ENCODE data around the gene HNRNPA1L2.

HNRNPA1L2 gene

GRCh38 chr13:52638666-52639328, 3.4 kb upstream of the HNRNPA1L2 start:
- DNase-seq (ENCODE audit: extremely low spot score) = no peak
- no peak for TF ChIP-seq ZNF384 (IDR thresholded peaks at IDR 0.05)
- no peak for TF ChIP-seq SP1 (IDR thresholded peaks at IDR 0.05)
- no peak for TF ChIP-seq HDGF (IDR thresholded peaks at IDR 0.05; ENCODE audit: borderline replicate concordance)
- no peak for TF ChIP-seq L3MBTL2 (conservative IDR thresholded peaks at IDR 0.05)
- TF ChIP-seq BHLHE40 (IDR thresholded peaks at IDR 0.05; ENCODE audit: borderline replicate concordance) = no peak
- TF ChIP-seq CTBP1 (IDR thresholded peaks at IDR 0.05; ENCODE audit: borderline replicate concordance) = no peak
- TF ChIP-seq SUZ12 (IDR thresholded peaks at IDR 0.05) = no peak
- no peak for TF ChIP-seq TARDBP (IDR thresholded peaks at IDR 0.05)
- TF ChIP-seq ARNT (IDR thresholded peaks at IDR 0.05) = no peak
- TF ChIP-seq FOXK2 (IDR thresholded peaks at IDR 0.05) = no peak
- TF ChIP-seq PKNOX1 (IDR thresholded peaks at IDR 0.05) = no peak
- no peak for TF ChIP-seq LEF1 (IDR thresholded peaks at IDR 0.05; ENCODE audit: borderline replicate concordance)
- no peak for TF ChIP-seq FOXM1 (IDR thresholded peaks at IDR 0.05; ENCODE audit: borderline replicate concordance)
- no peak for TF ChIP-seq ELF4 (IDR thresholded peaks at IDR 0.05)
- TF ChIP-seq FOXA1 (IDR thresholded peaks at IDR 0.05) = no peak
- ChIA-PET POLR2A (no interaction called here), CTCF (interaction anchor here (0.6 to 0.7 kb wide), 2 partner anchors 157 to 166 kb away, joined by 3 to 8 read pairs; no protein-coding TSS in a partner anchor)

GRCh38 chr13:52644108-52644507, 1.9 kb downstream of the HNRNPA1L2 start:
- ChIA-PET CTCF (no interaction called here), POLR2A (interaction anchor here (1.1 kb wide), 1 partner anchor 9 kb away, joined by 5 read pairs; the partner anchor contains the start of gene SUGT1)
- no peak for TF ChIP-seq L3MBTL2 (conservative IDR thresholded peaks at IDR 0.05)
- no peak for TF ChIP-seq ARNT (IDR thresholded peaks at IDR 0.05)
- no peak for TF ChIP-seq PKNOX1 (IDR thresholded peaks at IDR 0.05)
- TF ChIP-seq SUZ12 (IDR thresholded peaks at IDR 0.05) = no peak
- TF ChIP-seq TARDBP (IDR thresholded peaks at IDR 0.05) = no peak
- no peak for TF ChIP-seq FOXA1 (IDR thresholded peaks at IDR 0.05)
- TF ChIP-seq NFRKB (IDR thresholded peaks at IDR 0.05) = no peak
- TF ChIP-seq CTBP1 (IDR thresholded peaks at IDR 0.05; ENCODE audit: borderline replicate concordance) = no peak
- TF ChIP-seq FOXM1 (IDR thresholded peaks at IDR 0.05; ENCODE audit: borderline replicate concordance) = no peak
- TF ChIP-seq ZNF384 (IDR thresholded peaks at IDR 0.05) = no peak
- no peak for TF ChIP-seq LEF1 (IDR thresholded peaks at IDR 0.05; ENCODE audit: borderline replicate concordance)
- TF ChIP-seq ELF4 (IDR thresholded peaks at IDR 0.05) = no peak
- no peak for TF ChIP-seq SP1 (IDR thresholded peaks at IDR 0.05)
- no peak for TF ChIP-seq BHLHE40 (IDR thresholded peaks at IDR 0.05; ENCODE audit: borderline replicate concordance)
- TF ChIP-seq FOXK2 (IDR thresholded peaks at IDR 0.05) = no peak
- no peak for TF ChIP-seq HDGF (IDR thresholded peaks at IDR 0.05; ENCODE audit: borderline replicate concordance)
- DNase-seq (ENCODE audit: extremely low spot score) = no peak

GRCh38 chr13:52646967-52647366, 4.7 kb downstream of the HNRNPA1L2 start:
- no peak for DNase-seq (ENCODE audit: extremely low spot score)
- ChIA-PET POLR2A (interaction anchor here (0.6 kb wide), 1 partner anchor 120 kb away, joined by 3 read pairs; no protein-coding TSS in a partner anchor), CTCF (no interaction called here)
- no peak for TF ChIP-seq TARDBP (IDR thresholded peaks at IDR 0.05)
- TF ChIP-seq PKNOX1 (IDR thresholded peaks at IDR 0.05) = no peak
- TF ChIP-seq CTBP1 (IDR thresholded peaks at IDR 0.05; ENCODE audit: borderline replicate concordance) = no peak

- TF ChIP-seq FOXK2 (IDR thresholded peaks at IDR 0.05) (no peak), L3MBTL2 (conservative IDR thresholded peaks at IDR 0.05) (no peak), FOXM1 (IDR thresholded peaks at IDR 0.05; ENCODE audit: borderline replicate concordance) (no peak), LEF1 (IDR thresholded peaks at IDR 0.05; ENCODE audit: borderline replicate concordance) (no peak), CTBP1 (IDR thresholded peaks at IDR 0.05; ENCODE audit: borderline replicate concordance) (no peak), BHLHE40 (IDR thresholded peaks at IDR 0.05; ENCODE audit: borderline replicate concordance) (no peak), ELF4 (IDR thresholded peaks at IDR 0.05) (no peak), ARNT (IDR thresholded peaks at IDR 0.05) (no peak), FOXA1 (IDR thresholded peaks at IDR 0.05) (no peak), ZNF384 (IDR thresholded peaks at IDR 0.05) (no peak), TARDBP (IDR thresholded peaks at IDR 0.05) (no peak), NFRKB (IDR thresholded peaks at IDR 0.05) (no peak), PKNOX1 (IDR thresholded peaks at IDR 0.05) (no peak), HDGF (IDR thresholded peaks at IDR 0.05; ENCODE audit: borderline replicate concordance) (no peak), SP1 (IDR thresholded peaks at IDR 0.05) (no peak)
- no peak for DNase-seq (ENCODE audit: extremely low spot score)
- ChIA-PET POLR2A (no interaction called here), CTCF (no interaction called here)
Observed at GRCh38 chr13:52650731-52651130, 8.5 kb downstream of the HNRNPA1L2 start.

- CTCF ChIA-PET = interaction anchor here (0.6 to 1.8 kb wide), 2 partner anchors 200 to 378 kb away, joined by 3 to 5 read pairs; no protein-coding TSS in a partner anchor
- DNase-seq (ENCODE audit: extremely low spot score) = no peak
- TF ChIP-seq ZNF384 (IDR thresholded peaks at IDR 0.05) (no peak), BHLHE40 (IDR thresholded peaks at IDR 0.05; ENCODE audit: borderline replicate concordance) (no peak), LEF1 (IDR thresholded peaks at IDR 0.05; ENCODE audit: borderline replicate concordance) (no peak), FOXA1 (IDR thresholded peaks at IDR 0.05) (no peak), HDGF (IDR thresholded peaks at IDR 0.05; ENCODE audit: borderline replicate concordance) (no peak), PKNOX1 (IDR thresholded peaks at IDR 0.05) (no peak), L3MBTL2 (conservative IDR thresholded peaks at IDR 0.05) (no peak), SP1 (IDR thresholded peaks at IDR 0.05) (no peak), ARNT (IDR thresholded peaks at IDR 0.05) (no peak)
- POLR2A ChIA-PET = interaction anchor here (1.0 to 2.8 kb wide), 7 partner anchors 10 to 194 kb away, joined by 3 to 35 read pairs (median 5); partner anchors contain the start of gene HNRNPA1L2
Observed at GRCh38 chr13:52651897-52652195, 9.6 kb downstream of the HNRNPA1L2 start.

Data from HEK293T (cell line).